LHCN-M2 (cell line): Measurements from ENCODE around the gene PSEN2. TPM values are rescaled to one million over a fixed set of nuclear protein-coding genes. Genes with fewer than 3 reads are reported as not detected.
A peak's percentile ranks its signal among the peaks of the same experiment; 100 is the strongest.

ENCODE experiments used
- DNase-seq: peaks from one replicate; pipeline ENCODE4 v3.0.0-alpha.2; 2012; ENCODE audit warnings: low read depth
- total RNA-seq: library from RNA; depleted of rRNA; stranded (reverse); fragments of >200 nt; gene quantifications from 2 replicates; pipeline ENCODE4 v1.2.3, GENCODE V29; 2014

PSEN2 gene
- total RNA-seq, 1 experiment from 2014 or later = 28.0 TPM

- no peak for DNase-seq
These were observed 6.1 kb upstream of the PSEN2 start for GRCh38 chr1:226864311-226864710.

- no peak for DNase-seq
These were observed 4.8 kb upstream of the PSEN2 start for GRCh38 chr1:226865590-226865989.

- no peak for DNase-seq
These were observed 2.9 kb upstream of the PSEN2 start for GRCh38 chr1:226867461-226868054.

GRCh38 chr1:226868726-226869125 lies 1.7 kb upstream of the PSEN2 start:
- DNase-seq = no peak

GRCh38 chr1:226870026-226870400 lies 403 bp upstream of the PSEN2 start:
- no peak for DNase-seq

GRCh38 chr1:226871636-226872327 lies 1.4 kb downstream of the PSEN2 start:
- no peak for DNase-seq

- DNase-seq = peak; percentile 94
These were observed 2.0 kb downstream of the PSEN2 start for GRCh38 chr1:226872437-226872836.

- no peak for DNase-seq
These were observed 3.6 kb downstream of the PSEN2 start for GRCh38 chr1:226873771-226874578.

- DNase-seq = no peak
These were observed 4.4 kb downstream of the PSEN2 start for GRCh38 chr1:226874579-226875425.

- no peak for DNase-seq
These were observed 5.4 kb downstream of the PSEN2 start for GRCh38 chr1:226875641-226876295.

- no peak for DNase-seq
These were observed 7.3 kb downstream of the PSEN2 start for GRCh38 chr1:226877669-226878068.

- DNase-seq = no peak
These were observed 10.2 kb downstream of the PSEN2 start for GRCh38 chr1:226880372-226881287.

- no peak for DNase-seq
These were observed 11.2 kb downstream of the PSEN2 start for GRCh38 chr1:226881515-226882185.

GRCh38 chr1:226882187-226882586 lies 11.8 kb downstream of the PSEN2 start:
- no peak for DNase-seq

GRCh38 chr1:226882631-226883409 lies 12.4 kb downstream of the PSEN2 start:
- peak; percentile 49 for DNase-seq

GRCh38 chr1:226883630-226884029 lies 13.2 kb downstream of the PSEN2 start:
- no peak for DNase-seq

- no peak for DNase-seq
These were observed 13.8 kb downstream of the PSEN2 start for GRCh38 chr1:226884116-226884625.
